H1 (cell line): ENCODE data around the gene GALNT17.

Source experiments
- BCL11A ChIP-seq, 2 experiments: IDR thresholded peaks; one replicate each; pipeline ENCODE4 v1.6.1; 2011; ENCODE audit warnings: low read depth in 2 of 2, low read length in 2 of 2, mild to moderate bottlenecking in 2 of 2
- EP300 ChIP-seq, 2 experiments: IDR thresholded peaks; 1 replicate in 1 of 2; 2 replicates in 1 of 2; pipeline ENCODE4 v1.6.1; 2011 to 2012; ENCODE audit warnings: low read depth in 2 of 2, low read length in 2 of 2, mild to moderate bottlenecking in 2 of 2, borderline replicate concordance in 1 of 2, inconsistent platforms in 1 of 2, moderate library complexity in 1 of 2
- PHF8 ChIP-seq: fragments of 200-600 bp; sonication (generic); conservative IDR thresholded peaks from 2 replicates; pipeline ENCODE4 v1.7.1; 2012; ENCODE audit warnings: low read depth, mild to moderate bottlenecking, inconsistent platforms, low read length, moderate library complexity
- POU5F1 ChIP-seq: IDR thresholded peaks from 2 replicates; pipeline ENCODE4 v1.6.1; 2011; ENCODE audit warnings: low read depth, mild to moderate bottlenecking, low read length, moderate library complexity
- RAD21 ChIP-seq, 2 experiments: IDR thresholded peaks in 1 of 2; conservative IDR thresholded peaks in 1 of 2; 2 replicates each; pipeline ENCODE4 v1.6.1; 2011; ENCODE audit warnings: low read depth in 2 of 2, low read length in 2 of 2, improper control_type of control experiment in 1 of 2, inconsistent platforms in 1 of 2, mild to moderate bottlenecking in 1 of 2, moderate library complexity in 1 of 2
- SP2 ChIP-seq: IDR thresholded peaks from 2 replicates; pipeline ENCODE4 v1.6.1; 2012; ENCODE audit warnings: mild to moderate bottlenecking, low read length, inconsistent platforms
- TF ChIP-seq, protein P1 (sequence below): IDR thresholded peaks from 2 replicates; pipeline ENCODE4 v1.6.1; 2012; ENCODE audit warnings: inconsistent platforms
- TF ChIP-seq, protein P2 (sequence below), 3 experiments: IDR thresholded peaks; 1 replicate in 2 of 3; 2 replicates in 1 of 3; pipeline versions ENCODE4 v1.5.1 to v1.6.1; 2011; ENCODE audit warnings: low read length in 3 of 3, mild to moderate bottlenecking in 3 of 3, inconsistent platforms in 2 of 3, low read depth in 1 of 3, moderate library complexity in 1 of 3; ENCODE audit not compliant: insufficient read depth in 1 of 3; ENCODE audit errors: control extremely low read depth in 1 of 3

DNA sequence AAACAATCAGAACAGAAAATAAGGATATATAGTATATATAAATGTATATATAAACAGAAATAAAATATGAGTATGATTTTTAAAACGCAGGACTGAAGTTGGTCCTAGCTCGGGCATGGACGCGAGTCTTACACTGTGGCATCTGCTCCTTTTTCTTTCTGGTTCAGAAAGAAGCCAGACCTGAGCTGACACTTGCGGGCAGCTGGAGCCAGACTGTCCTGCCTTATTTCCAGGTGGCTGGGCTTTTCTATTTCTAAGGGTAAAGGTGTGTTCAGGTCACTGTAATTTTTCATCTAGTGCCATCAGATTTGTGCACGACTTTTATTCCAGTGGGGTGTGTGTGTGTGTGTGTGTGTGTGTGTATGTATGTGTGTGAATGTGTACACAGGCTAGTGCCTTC lies 166.4 kb downstream of the GALNT17 start:
- TF ChIP-seq PHF8 = no peak
- no peak for TF ChIP-seq SP2
- TF ChIP-seq POU5F1 = no peak
- TF ChIP-seq, protein P1, sequence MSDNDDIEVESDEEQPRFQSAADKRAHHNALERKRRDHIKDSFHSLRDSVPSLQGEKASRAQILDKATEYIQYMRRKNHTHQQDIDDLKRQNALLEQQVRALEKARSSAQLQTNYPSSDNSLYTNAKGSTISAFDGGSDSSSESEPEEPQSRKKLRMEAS = no peak
- TF ChIP-seq, protein P2, sequence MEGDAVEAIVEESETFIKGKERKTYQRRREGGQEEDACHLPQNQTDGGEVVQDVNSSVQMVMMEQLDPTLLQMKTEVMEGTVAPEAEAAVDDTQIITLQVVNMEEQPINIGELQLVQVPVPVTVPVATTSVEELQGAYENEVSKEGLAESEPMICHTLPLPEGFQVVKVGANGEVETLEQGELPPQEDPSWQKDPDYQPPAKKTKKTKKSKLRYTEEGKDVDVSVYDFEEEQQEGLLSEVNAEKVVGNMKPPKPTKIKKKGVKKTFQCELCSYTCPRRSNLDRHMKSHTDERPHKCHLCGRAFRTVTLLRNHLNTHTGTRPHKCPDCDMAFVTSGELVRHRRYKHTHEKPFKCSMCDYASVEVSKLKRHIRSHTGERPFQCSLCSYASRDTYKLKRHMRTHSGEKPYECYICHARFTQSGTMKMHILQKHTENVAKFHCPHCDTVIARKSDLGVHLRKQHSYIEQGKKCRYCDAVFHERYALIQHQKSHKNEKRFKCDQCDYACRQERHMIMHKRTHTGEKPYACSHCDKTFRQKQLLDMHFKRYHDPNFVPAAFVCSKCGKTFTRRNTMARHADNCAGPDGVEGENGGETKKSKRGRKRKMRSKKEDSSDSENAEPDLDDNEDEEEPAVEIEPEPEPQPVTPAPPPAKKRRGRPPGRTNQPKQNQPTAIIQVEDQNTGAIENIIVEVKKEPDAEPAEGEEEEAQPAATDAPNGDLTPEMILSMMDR (IDR thresholded peaks at IDR 0.05; ENCODE audit: control extremely low read depth in 1 of 3, insufficient read depth in 1 of 3, low read depth in 1 of 3, low read length in 3 of 3) = no peak
- no peak for TF ChIP-seq BCL11A (IDR thresholded peaks at IDR 0.05; ENCODE audit: low read depth in 2 of 2, low read length in 2 of 2)
- no peak for TF ChIP-seq RAD21 (IDR thresholded peaks at IDR 0.05 in 1 of 2, conservative IDR thresholded peaks at IDR 0.05 in 1 of 2; ENCODE audit: low read depth in 2 of 2, low read length in 2 of 2)
- no peak for TF ChIP-seq EP300 (IDR thresholded peaks at IDR 0.05; ENCODE audit: borderline replicate concordance in 1 of 2, low read depth in 2 of 2, low read length in 2 of 2)
